AG20443 (cell line): ENCODE measurements around the gene ZNF488.
"Not testable (repeated sequence)": the region's sequence is repeated elsewhere in the genome, so short reads cannot be mapped to it uniquely, and the experiment has no call there.

Source experiments
- DNase-seq: peaks from one replicate; pipeline ENCODE4 v3.0.0; 2012; ENCODE audit warnings: low spot score, mixed read lengths

ZNF488 gene

GRCh38 chr10:47409866-47410256 is 25.8 kb upstream of the ZNF488 start:
- DNase-seq: no peak

GRCh38 chr10:47409171-47409865 is 25.2 kb upstream of the ZNF488 start:
- DNase-seq: no peak

GRCh38 chr10:47408606-47409005 is 24.5 kb upstream of the ZNF488 start:
- no peak for DNase-seq

GRCh38 chr10:47406870-47407691 is 23.0 kb upstream of the ZNF488 start:
- DNase-seq: peak; percentile 48

GRCh38 chr10:47406548-47406869 is 22.4 kb upstream of the ZNF488 start:
- DNase-seq: no peak

- no peak for DNase-seq
Observed at GRCh38 chr10:47405857-47406547, 21.9 kb upstream of the ZNF488 start.

GRCh38 chr10:47404937-47405336 is 20.8 kb upstream of the ZNF488 start:
- no peak for DNase-seq

- no peak for DNase-seq
Observed at GRCh38 chr10:47404446-47404845, 20.4 kb upstream of the ZNF488 start.

GRCh38 chr10:47403446-47404318 is 19.6 kb upstream of the ZNF488 start:
- DNase-seq: no peak

GRCh38 chr10:47402641-47403301 is 18.7 kb upstream of the ZNF488 start:
- peak; percentile 83 for DNase-seq

- DNase-seq: no peak
Observed at GRCh38 chr10:47401874-47402640, 18.0 kb upstream of the ZNF488 start.

GRCh38 chr10:47401210-47401609 is 17.1 kb upstream of the ZNF488 start:
- DNase-seq: no peak

- DNase-seq: no peak
Observed at GRCh38 chr10:47400786-47401185, 16.7 kb upstream of the ZNF488 start.

- DNase-seq: no peak
Observed at GRCh38 chr10:47400251-47400650, 16.2 kb upstream of the ZNF488 start.

GRCh38 chr10:47397256-47397655 is 13.2 kb upstream of the ZNF488 start:
- DNase-seq: no peak

- peak; percentile 2 for DNase-seq
Observed at GRCh38 chr10:47396311-47396717, 12.2 kb upstream of the ZNF488 start.

- DNase-seq: no peak
Observed at GRCh38 chr10:47389619-47390018, 5.5 kb upstream of the ZNF488 start.

- no peak for DNase-seq
Observed at GRCh38 chr10:47388879-47389278, 4.8 kb upstream of the ZNF488 start.

GRCh38 chr10:47386104-47386503 is 2.0 kb upstream of the ZNF488 start:
- not testable (repeated sequence) for DNase-seq

- DNase-seq: peak; percentile 9
Observed at GRCh38 chr10:47383261-47384147, 589 bp downstream of the ZNF488 start.
